HCT116 (cell line): Measurements from ENCODE around the gene DYNLT4. TPM values are rescaled to one million over a fixed set of nuclear protein-coding genes. Genes with fewer than 3 reads are reported as not detected.

Experiments
- ATAC-seq: fragments of 200-7000 bp; cut with Tn5 transposase; 2 replicates; pipeline ENCODE4 v1.9.1; 2020; ENCODE audit warnings: mild to moderate bottlenecking, moderate library complexity
- BruUV-seq: library from RNA; stranded (reverse); fragments of 400-500 nt; replicated peaks from 2 replicates; lab custom pipeline; 2021; lab: Mats Ljungman, UMichigan
- CTCF ChIA-PET: fragments of 300-600 bp; sonication (Branson Sonifier 250); formaldehyde crosslinking; loops from one replicate; lab custom pipeline; 2021; ENCODE audit warnings: antibody characterized with exemption; lab: Charles Lee
- POLR2A ChIA-PET: fragments of 300-600, 350-600 bp; sonication (Branson Sonifier 250); formaldehyde crosslinking; loops from one replicate; lab custom pipeline; 2021; ENCODE audit warnings: antibody characterized with exemption; lab: Charles Lee
- RAD21 ChIA-PET, 2 experiments: fragments of 300-600 bp; sonication (Branson Sonifier 250); formaldehyde crosslinking; loops; one replicate each; lab custom pipeline; 2023; ENCODE audit warnings: low total read pairs in 2 of 2; ENCODE audit not compliant: uncharacterized antibody in 2 of 2, unreplicated experiment in 2 of 2, low non-redundant PET in 1 of 2; lab: Charles Lee
- DNase-seq: peaks from one replicate; pipeline ENCODE4 v3.0.0-alpha.2; 2010; ENCODE audit warnings: low read depth, low spot score
- H2AFZ ChIP-seq: fragments of 200-600 bp; shearing (Covaris generic), sonication (generic); 2 replicates; pipeline ENCODE4 v1.6.1; 2017; ENCODE audit warnings: low read depth, mixed run types, mixed read lengths, antibody characterized with exemption, low read length; ENCODE audit not compliant: poor library complexity, severe bottlenecking
- H3K27ac ChIP-seq: 2 replicates; pipeline ENCODE4 v1.5.1; 2012; ENCODE audit warnings: low read depth, low read length
- H3K27me3 ChIP-seq: fragments of 200-600 bp; sonication (generic); 2 replicates; pipeline ENCODE4 v1.6.1; 2016; ENCODE audit warnings: mixed run types, low read length, mixed read lengths; ENCODE audit not compliant: insufficient read depth
- H3K36me3 ChIP-seq, 2 experiments: fragments of 200-500 bp in 1 of 2; fragments of 200-600 bp in 1 of 2; sonication (Bioruptor generic) in 1 of 2; sonication (generic) in 1 of 2; 2 replicates each; pipeline versions ENCODE4 v1.5.1 to v1.6.1; 2014 to 2016; ENCODE audit warnings: low read length in 2 of 2, inconsistent platforms in 1 of 2, mixed read lengths in 1 of 2, mixed run types in 1 of 2; ENCODE audit not compliant: insufficient read depth in 2 of 2, control insufficient read depth in 1 of 2
- H3K4me1 ChIP-seq, 2 experiments: fragments of 200-600 bp in 1 of 2; sonication (generic) in 1 of 2; 2 replicates each; pipeline versions ENCODE4 v1.5.1 to v1.6.1; 2012 to 2017; ENCODE audit warnings: low read length in 2 of 2, inconsistent platforms in 1 of 2, mild to moderate bottlenecking in 1 of 2, mixed read lengths in 1 of 2, mixed run types in 1 of 2, moderate library complexity in 1 of 2; ENCODE audit not compliant: insufficient read depth in 2 of 2, control insufficient read depth in 1 of 2
- H3K4me2 ChIP-seq: fragments of 200-600 bp; sonication (generic); 2 replicates; pipeline ENCODE4 v1.6.1; 2017; ENCODE audit warnings: mixed run types, low read length, mixed read lengths
- H3K4me3 ChIP-seq, 2 experiments: fragments of 200-600 bp in 1 of 2; sonication (generic) in 1 of 2; replicated peaks in 1 of 2; 2 replicates each; pipeline ENCODE4 v1.5.1; 2011 to 2016; ENCODE audit warnings: low read length in 2 of 2, control low read depth in 1 of 2, low read depth in 1 of 2, mild to moderate bottlenecking in 1 of 2, mixed read lengths in 1 of 2, mixed run types in 1 of 2
- H3K79me2 ChIP-seq: fragments of 200-600 bp; sonication (generic); 2 replicates; pipeline ENCODE4 v1.6.1; 2017; ENCODE audit warnings: mild to moderate bottlenecking, mixed run types, low read length, moderate library complexity, mixed read lengths; ENCODE audit not compliant: insufficient read depth
- H3K9ac ChIP-seq: fragments of 200-600 bp; sonication (generic); 2 replicates; pipeline ENCODE4 v1.6.1; 2016; ENCODE audit warnings: low read length, mixed read lengths
- H3K9me2 ChIP-seq: fragments of 200-600 bp; sonication (generic), shearing (Covaris generic); 2 replicates; pipeline ENCODE4 v1.6.1; 2017; ENCODE audit warnings: mixed run types, mild to moderate bottlenecking, moderate library complexity; ENCODE audit not compliant: insufficient read depth
- H3K9me3 ChIP-seq, 2 experiments: fragments of 200-500 bp in 1 of 2; fragments of 200-600 bp in 1 of 2; sonication (Bioruptor generic) in 1 of 2; sonication (generic) in 1 of 2; 2 replicates each; pipeline ENCODE4 v1.6.1; 2014 to 2017; ENCODE audit warnings: low read length in 2 of 2, mixed read lengths in 2 of 2, inconsistent platforms in 1 of 2, low read depth in 1 of 2, mild to moderate bottlenecking in 1 of 2, mixed run types in 1 of 2, moderate library complexity in 1 of 2; ENCODE audit not compliant: control insufficient read depth in 1 of 2, insufficient read depth in 1 of 2
- H4K20me1 ChIP-seq: fragments of 200-600 bp; sonication (generic), shearing (Covaris generic); 2 replicates; pipeline ENCODE4 v1.6.1; 2017; ENCODE audit warnings: mixed run types, mild to moderate bottlenecking, moderate library complexity; ENCODE audit not compliant: insufficient read depth
- CBX3 ChIP-seq: IDR thresholded peaks from 2 replicates; pipeline ENCODE4 v1.6.1; 2012; ENCODE audit warnings: low read depth
- EGR1 ChIP-seq: IDR thresholded peaks from 2 replicates; pipeline ENCODE4 v1.6.1; 2012; ENCODE audit warnings: low read depth
- ELF1 ChIP-seq: IDR thresholded peaks from 2 replicates; pipeline ENCODE4 v1.6.1; 2012; ENCODE audit warnings: low read depth, borderline replicate concordance
- EZH2phosphoT487 ChIP-seq: fragments of 200-600 bp; IDR thresholded peaks from 2 replicates; pipeline ENCODE4 v1.6.1; 2018; ENCODE audit warnings: antibody characterized with exemption, borderline replicate concordance
- JUND ChIP-seq: IDR thresholded peaks from 2 replicates; pipeline ENCODE4 v1.6.1; 2012
- POLR2AphosphoS5 ChIP-seq: IDR thresholded peaks from 2 replicates; pipeline ENCODE4 v1.6.1; 2011; ENCODE audit warnings: mild to moderate bottlenecking, low read depth, low read length, moderate library complexity
- RAD21 ChIP-seq: IDR thresholded peaks from 2 replicates; pipeline ENCODE4 v1.6.1; 2012; ENCODE audit warnings: low read depth, mild to moderate bottlenecking
- SIN3A ChIP-seq: IDR thresholded peaks from 2 replicates; pipeline ENCODE4 v1.6.1; 2012; ENCODE audit warnings: low read depth
- SRF ChIP-seq: IDR thresholded peaks from 2 replicates; pipeline ENCODE4 v1.6.1; 2012; ENCODE audit warnings: low read depth
- TCF7L2 ChIP-seq: IDR thresholded peaks from 2 replicates; pipeline ENCODE4 v1.7.0; 2011; ENCODE audit warnings: borderline replicate concordance, inconsistent platforms; ENCODE audit not compliant: insufficient read depth, insufficient read length; ENCODE audit errors: extremely low read depth
- YY1 ChIP-seq: IDR thresholded peaks from 2 replicates; pipeline ENCODE4 v1.6.1; 2011; ENCODE audit warnings: low read length, low read depth, moderate library complexity, mild to moderate bottlenecking; ENCODE audit not compliant: insufficient replicate concordance; ENCODE audit errors: extremely low read depth
- intact Hi-C: fragments of 100-400 bp; cut with micrococcal nuclease; formaldehyde crosslinking; loops from 2 replicates; pipeline ENCODE4 v1.10.0; 2022
- total RNA-seq: library from RNA; stranded (reverse); gene quantifications from one replicate; pipeline ENCODE4 v1.2.1, GENCODE V29; 2021; ENCODE audit not compliant: unreplicated experiment
- TF ChIP-seq, protein P1 (sequence below): IDR thresholded peaks from 2 replicates; pipeline ENCODE4 v1.6.1; 2012
- TF ChIP-seq, protein P2 (sequence below): IDR thresholded peaks from 2 replicates; pipeline ENCODE4 v1.6.1; 2012
- TF ChIP-seq, protein P3 (sequence below), 3 experiments: fragments of 200-600 bp in 1 of 3; sonication (generic) in 1 of 3; IDR thresholded peaks in 2 of 3; conservative IDR thresholded peaks in 1 of 3; 2 replicates each; pipeline ENCODE4 v1.5.1; 2012 to 2017; ENCODE audit warnings: low read depth in 2 of 3, low read length in 2 of 3, antibody characterized with exemption in 1 of 3, borderline replicate concordance in 1 of 3, control low read depth in 1 of 3, mild to moderate bottlenecking in 1 of 3, mixed read lengths in 1 of 3, mixed run types in 1 of 3, moderate library complexity in 1 of 3; ENCODE audit not compliant: insufficient read depth in 1 of 3
- TF ChIP-seq, protein P4 (sequence below): IDR thresholded peaks from 2 replicates; pipeline ENCODE4 v1.6.1; 2012; ENCODE audit warnings: low read depth

Gene DYNLT4
- total RNA-seq, 1 experiment from 2014 or later = 0.96 TPM

DNA sequence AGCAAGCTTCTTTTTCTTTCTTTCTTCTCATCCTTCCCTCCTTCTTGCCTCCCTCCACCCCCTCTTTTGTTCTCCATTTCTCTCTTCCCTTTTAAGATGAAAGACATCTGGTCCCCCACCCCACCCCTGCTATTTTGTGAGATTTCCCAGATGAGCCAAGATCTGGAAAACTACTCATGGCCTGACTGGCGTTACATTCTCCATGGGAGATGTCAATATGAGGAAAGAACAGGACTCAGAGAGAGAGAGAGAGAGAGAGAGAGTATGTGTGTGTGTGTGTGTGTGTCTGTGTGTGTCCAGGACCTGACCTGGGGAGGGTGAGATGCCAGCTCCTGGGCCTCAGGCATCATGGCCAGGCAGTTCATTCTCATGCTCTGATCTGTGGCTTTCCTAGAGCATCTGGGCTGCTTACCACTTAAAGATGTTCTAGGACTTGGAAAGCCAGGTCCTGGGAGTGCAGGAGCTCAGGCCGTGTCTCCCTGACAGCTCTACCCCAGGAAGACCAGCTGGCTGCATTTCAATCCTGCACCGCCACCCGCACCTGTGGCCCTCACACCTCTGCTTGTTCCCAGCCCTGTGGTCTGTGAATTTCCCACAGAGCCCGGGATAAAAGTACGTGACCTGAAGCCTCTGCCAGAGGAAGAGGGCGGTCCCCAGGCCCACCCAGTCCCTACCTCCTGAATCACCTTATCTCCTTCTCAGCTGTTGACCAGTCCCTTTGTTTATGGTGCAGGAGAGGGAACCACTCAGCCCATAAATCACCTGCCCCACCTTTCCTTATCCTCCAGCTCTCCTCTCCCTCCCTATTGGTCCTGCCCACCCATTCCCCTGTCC lies 16.0 kb downstream of the DYNLT4 start:
- Histone ChIP-seq H3K9me3 (no peaks in the 10 kb centered on the region), H2AFZ (no peak overlapping the region)
- CTCF ChIA-PET = interaction anchor here (1.2 kb wide), 1 partner anchor 9 kb away, joined by 4 read pairs; the partner anchor contains the start of gene PLK3
- POLR2A ChIA-PET = interaction anchor here (1.2 to 4.9 kb wide), 5 partner anchors 9 to 70 kb away, joined by 3 to 43 read pairs (median 7); partner anchors contain the start of genes PLK3 and RNU5D-1
- intact Hi-C loops = loop anchor here (5.0 kb wide), 2 partner anchors 511 to 701 kb away; partner anchors contain the start of gene TESK2
- TF ChIP-seq EZH2phosphoT487 (no peak), JUND (no peak), SRF (no peak), POLR2AphosphoS5 (no peak), RAD21 (no peak), YY1 (no peak), SIN3A (no peak), ELF1 (no peak), TCF7L2 (no peak), CBX3 (no peak), EGR1 (no peak)
- TF ChIP-seq, protein P1, sequence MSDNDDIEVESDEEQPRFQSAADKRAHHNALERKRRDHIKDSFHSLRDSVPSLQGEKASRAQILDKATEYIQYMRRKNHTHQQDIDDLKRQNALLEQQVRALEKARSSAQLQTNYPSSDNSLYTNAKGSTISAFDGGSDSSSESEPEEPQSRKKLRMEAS = no peak
- TF ChIP-seq, protein P2, sequence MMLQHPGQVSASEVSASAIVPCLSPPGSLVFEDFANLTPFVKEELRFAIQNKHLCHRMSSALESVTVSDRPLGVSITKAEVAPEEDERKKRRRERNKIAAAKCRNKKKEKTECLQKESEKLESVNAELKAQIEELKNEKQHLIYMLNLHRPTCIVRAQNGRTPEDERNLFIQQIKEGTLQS = no peak
- TF ChIP-seq, protein P3, sequence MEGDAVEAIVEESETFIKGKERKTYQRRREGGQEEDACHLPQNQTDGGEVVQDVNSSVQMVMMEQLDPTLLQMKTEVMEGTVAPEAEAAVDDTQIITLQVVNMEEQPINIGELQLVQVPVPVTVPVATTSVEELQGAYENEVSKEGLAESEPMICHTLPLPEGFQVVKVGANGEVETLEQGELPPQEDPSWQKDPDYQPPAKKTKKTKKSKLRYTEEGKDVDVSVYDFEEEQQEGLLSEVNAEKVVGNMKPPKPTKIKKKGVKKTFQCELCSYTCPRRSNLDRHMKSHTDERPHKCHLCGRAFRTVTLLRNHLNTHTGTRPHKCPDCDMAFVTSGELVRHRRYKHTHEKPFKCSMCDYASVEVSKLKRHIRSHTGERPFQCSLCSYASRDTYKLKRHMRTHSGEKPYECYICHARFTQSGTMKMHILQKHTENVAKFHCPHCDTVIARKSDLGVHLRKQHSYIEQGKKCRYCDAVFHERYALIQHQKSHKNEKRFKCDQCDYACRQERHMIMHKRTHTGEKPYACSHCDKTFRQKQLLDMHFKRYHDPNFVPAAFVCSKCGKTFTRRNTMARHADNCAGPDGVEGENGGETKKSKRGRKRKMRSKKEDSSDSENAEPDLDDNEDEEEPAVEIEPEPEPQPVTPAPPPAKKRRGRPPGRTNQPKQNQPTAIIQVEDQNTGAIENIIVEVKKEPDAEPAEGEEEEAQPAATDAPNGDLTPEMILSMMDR (IDR thresholded peaks at IDR 0.05 in 2 of 3, conservative IDR thresholded peaks at IDR 0.05 in 1 of 3; ENCODE audit: borderline replicate concordance in 1 of 3, insufficient read depth in 1 of 3, low read depth in 2 of 3, low read length in 2 of 3) = no peak
- TF ChIP-seq, protein P4, sequence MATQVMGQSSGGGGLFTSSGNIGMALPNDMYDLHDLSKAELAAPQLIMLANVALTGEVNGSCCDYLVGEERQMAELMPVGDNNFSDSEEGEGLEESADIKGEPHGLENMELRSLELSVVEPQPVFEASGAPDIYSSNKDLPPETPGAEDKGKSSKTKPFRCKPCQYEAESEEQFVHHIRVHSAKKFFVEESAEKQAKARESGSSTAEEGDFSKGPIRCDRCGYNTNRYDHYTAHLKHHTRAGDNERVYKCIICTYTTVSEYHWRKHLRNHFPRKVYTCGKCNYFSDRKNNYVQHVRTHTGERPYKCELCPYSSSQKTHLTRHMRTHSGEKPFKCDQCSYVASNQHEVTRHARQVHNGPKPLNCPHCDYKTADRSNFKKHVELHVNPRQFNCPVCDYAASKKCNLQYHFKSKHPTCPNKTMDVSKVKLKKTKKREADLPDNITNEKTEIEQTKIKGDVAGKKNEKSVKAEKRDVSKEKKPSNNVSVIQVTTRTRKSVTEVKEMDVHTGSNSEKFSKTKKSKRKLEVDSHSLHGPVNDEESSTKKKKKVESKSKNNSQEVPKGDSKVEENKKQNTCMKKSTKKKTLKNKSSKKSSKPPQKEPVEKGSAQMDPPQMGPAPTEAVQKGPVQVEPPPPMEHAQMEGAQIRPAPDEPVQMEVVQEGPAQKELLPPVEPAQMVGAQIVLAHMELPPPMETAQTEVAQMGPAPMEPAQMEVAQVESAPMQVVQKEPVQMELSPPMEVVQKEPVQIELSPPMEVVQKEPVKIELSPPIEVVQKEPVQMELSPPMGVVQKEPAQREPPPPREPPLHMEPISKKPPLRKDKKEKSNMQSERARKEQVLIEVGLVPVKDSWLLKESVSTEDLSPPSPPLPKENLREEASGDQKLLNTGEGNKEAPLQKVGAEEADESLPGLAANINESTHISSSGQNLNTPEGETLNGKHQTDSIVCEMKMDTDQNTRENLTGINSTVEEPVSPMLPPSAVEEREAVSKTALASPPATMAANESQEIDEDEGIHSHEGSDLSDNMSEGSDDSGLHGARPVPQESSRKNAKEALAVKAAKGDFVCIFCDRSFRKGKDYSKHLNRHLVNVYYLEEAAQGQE = no peak
- TF ChIP-seq, all 23 proteins: peak for 0
- Histone ChIP-seq H3K4me3 (no peak overlapping the region), H3K9me2 (no peaks in the 10 kb centered on the region), H4K20me1 (no peaks in the 10 kb centered on the region), H3K27ac (no peak overlapping the region), H3K9ac (no peak overlapping the region), H3K79me2 (no peaks in the 10 kb centered on the region), H3K36me3 (no peaks in the 10 kb centered on the region), H3K4me1 (peaks cover 12 to 33% of the 10 kb centered on the region in 2 experiments; a peak in 3 of 4 replicates), H3K27me3 (no peaks in the 10 kb centered on the region), H3K4me2 (no peak overlapping the region)
- BruUV-seq = no TSS peak
- no peak for ATAC-seq
- DNase-seq = no peak
- RAD21 ChIA-PET = no interaction called here
